ENCODE measurements around the gene SKAP1. TPM values are rescaled to one million over a fixed set of nuclear protein-coding genes. Genes with fewer than 3 reads are reported as not detected.

SKAP1 gene
- polyA plus RNA-seq (2013, experiment 1 of 4), result 0.57 TPM
- polyA plus RNA-seq (2013, experiment 2 of 4), result 0.52 TPM
- not detected for polyA plus RNA-seq (2013, experiment 3 of 4)
- 0.24 TPM for polyA plus RNA-seq (2013, experiment 4 of 4)

GRCh38 chr17:48429638-48430586 is at the start of gene SKAP1:
Gene SKAP1 (minus strand): TSS chr17:48430214.
- peak within 1 kb of the TSS; percentile 1 for H3K4me3 ChIP-seq (ENCODE audit: insufficient read depth, low read depth, low read length)
- H3K9me3 ChIP-seq (ENCODE audit: control insufficient read depth, low read length), result no peaks in the 10 kb centered on the region
- 32 to 34% methylated on average over 65 of the region's 65 CpGs for WGBS, 2 experiments
- H3K27me3 ChIP-seq (ENCODE audit: control insufficient read depth, insufficient read depth, low read length, poor library complexity, severe bottlenecking), result peaks cover 51% of the 10 kb centered on the region
- H3K4me1 ChIP-seq (ENCODE audit: control insufficient read depth, insufficient read depth, low read length), result peaks cover 3% of the 10 kb centered on the region
- H3K36me3 ChIP-seq (ENCODE audit: control insufficient read depth, insufficient read depth, low read length), result no peaks in the 10 kb centered on the region
- no peak within 1 kb of the TSS for H3K27ac ChIP-seq (ENCODE audit: insufficient read depth, low read depth, low read length, poor library complexity, severe bottlenecking)

GRCh38 chr17:48479014-48479402 is 49.0 kb upstream of the SKAP1 start:
- Histone ChIP-seq H3K9me3 (ENCODE audit: control insufficient read depth, low read length) (no peaks in the 10 kb centered on the region), H3K27ac (ENCODE audit: insufficient read depth, low read depth, low read length, poor library complexity, severe bottlenecking) (no peak overlapping the region), H3K36me3 (ENCODE audit: control insufficient read depth, insufficient read depth, low read length) (no peaks in the 10 kb centered on the region), H3K4me1 (ENCODE audit: control insufficient read depth, insufficient read depth, low read length) (peaks cover 5% of the 10 kb centered on the region), H3K27me3 (ENCODE audit: control insufficient read depth, insufficient read depth, low read length, poor library complexity, severe bottlenecking) (no peaks in the 10 kb centered on the region), H3K4me3 (ENCODE audit: insufficient read depth, low read depth, low read length) (no peak overlapping the region)
- 86 to 100% methylated on average over 1 of the region's 2 CpGs for WGBS, 2 experiments

GRCh38 chr17:48478224-48479013 is 48.4 kb upstream of the SKAP1 start:
- WGBS, 2 experiments, result 95% methylated on average over 9 of the region's 9 CpGs
- no peak overlapping the region for H3K4me3 ChIP-seq (ENCODE audit: insufficient read depth, low read depth, low read length)
- H3K27me3 ChIP-seq (ENCODE audit: control insufficient read depth, insufficient read depth, low read length, poor library complexity, severe bottlenecking), result no peaks in the 10 kb centered on the region
- no peaks in the 10 kb centered on the region for H3K36me3 ChIP-seq (ENCODE audit: control insufficient read depth, insufficient read depth, low read length)
- H3K4me1 ChIP-seq (ENCODE audit: control insufficient read depth, insufficient read depth, low read length), result peaks cover under 1% of the 10 kb centered on the region
- no peaks in the 10 kb centered on the region for H3K9me3 ChIP-seq (ENCODE audit: control insufficient read depth, low read length)
- H3K27ac ChIP-seq (ENCODE audit: insufficient read depth, low read depth, low read length, poor library complexity, severe bottlenecking), result no peak overlapping the region

GRCh38 chr17:48477221-48477620 is 47.2 kb upstream of the SKAP1 start:
- Histone ChIP-seq H3K27ac (ENCODE audit: insufficient read depth, low read depth, low read length, poor library complexity, severe bottlenecking) (no peak overlapping the region), H3K27me3 (ENCODE audit: control insufficient read depth, insufficient read depth, low read length, poor library complexity, severe bottlenecking) (no peaks in the 10 kb centered on the region), H3K36me3 (ENCODE audit: control insufficient read depth, insufficient read depth, low read length) (no peaks in the 10 kb centered on the region), H3K4me1 (ENCODE audit: control insufficient read depth, insufficient read depth, low read length) (peaks cover 9% of the 10 kb centered on the region), H3K9me3 (ENCODE audit: control insufficient read depth, low read length) (no peaks in the 10 kb centered on the region), H3K4me3 (ENCODE audit: insufficient read depth, low read depth, low read length) (no peak overlapping the region)
- 54 to 62% methylated on average over 1 of the region's 1 CpG for WGBS, 2 experiments

- Histone ChIP-seq H3K27me3 (ENCODE audit: control insufficient read depth, insufficient read depth, low read length, poor library complexity, severe bottlenecking) (no peaks in the 10 kb centered on the region), H3K27ac (ENCODE audit: insufficient read depth, low read depth, low read length, poor library complexity, severe bottlenecking) (no peak overlapping the region), H3K4me3 (ENCODE audit: insufficient read depth, low read depth, low read length) (no peak overlapping the region), H3K4me1 (ENCODE audit: control insufficient read depth, insufficient read depth, low read length) (peaks cover 17% of the 10 kb centered on the region), H3K9me3 (ENCODE audit: control insufficient read depth, low read length) (no peaks in the 10 kb centered on the region), H3K36me3 (ENCODE audit: control insufficient read depth, insufficient read depth, low read length) (no peaks in the 10 kb centered on the region)
- WGBS, 2 experiments, result 55 to 62% methylated on average over 6 of the region's 6 CpGs
Observed at GRCh38 chr17:48472411-48473281, 42.6 kb upstream of the SKAP1 start.

- Histone ChIP-seq H3K9me3 (ENCODE audit: control insufficient read depth, low read length) (no peaks in the 10 kb centered on the region), H3K27me3 (ENCODE audit: control insufficient read depth, insufficient read depth, low read length, poor library complexity, severe bottlenecking) (no peaks in the 10 kb centered on the region), H3K36me3 (ENCODE audit: control insufficient read depth, insufficient read depth, low read length) (no peaks in the 10 kb centered on the region), H3K27ac (ENCODE audit: insufficient read depth, low read depth, low read length, poor library complexity, severe bottlenecking) (no peak overlapping the region), H3K4me3 (ENCODE audit: insufficient read depth, low read depth, low read length) (no peak overlapping the region), H3K4me1 (ENCODE audit: control insufficient read depth, insufficient read depth, low read length) (peaks cover 17% of the 10 kb centered on the region)
- 77 to 85% methylated on average over 8 of the region's 8 CpGs for WGBS, 2 experiments
Observed at GRCh38 chr17:48471817-48472410, 41.9 kb upstream of the SKAP1 start.

- H3K27me3 ChIP-seq (ENCODE audit: control insufficient read depth, insufficient read depth, low read length, poor library complexity, severe bottlenecking), result no peaks in the 10 kb centered on the region
- WGBS, 2 experiments, result 60 to 66% methylated on average over 6 of the region's 6 CpGs
- no peaks in the 10 kb centered on the region for H3K36me3 ChIP-seq (ENCODE audit: control insufficient read depth, insufficient read depth, low read length)
- no peaks in the 10 kb centered on the region for H3K9me3 ChIP-seq (ENCODE audit: control insufficient read depth, low read length)
- no peak overlapping the region for H3K27ac ChIP-seq (ENCODE audit: insufficient read depth, low read depth, low read length, poor library complexity, severe bottlenecking)
- H3K4me3 ChIP-seq (ENCODE audit: insufficient read depth, low read depth, low read length), result no peak overlapping the region
- H3K4me1 ChIP-seq (ENCODE audit: control insufficient read depth, insufficient read depth, low read length), result peaks cover 17% of the 10 kb centered on the region
Observed at GRCh38 chr17:48470388-48471034, 40.5 kb upstream of the SKAP1 start.

- Histone ChIP-seq H3K4me1 (ENCODE audit: control insufficient read depth, insufficient read depth, low read length) (peaks cover 17% of the 10 kb centered on the region), H3K27me3 (ENCODE audit: control insufficient read depth, insufficient read depth, low read length, poor library complexity, severe bottlenecking) (no peaks in the 10 kb centered on the region), H3K9me3 (ENCODE audit: control insufficient read depth, low read length) (no peaks in the 10 kb centered on the region), H3K4me3 (ENCODE audit: insufficient read depth, low read depth, low read length) (no peak overlapping the region), H3K27ac (ENCODE audit: insufficient read depth, low read depth, low read length, poor library complexity, severe bottlenecking) (no peak overlapping the region), H3K36me3 (ENCODE audit: control insufficient read depth, insufficient read depth, low read length) (no peaks in the 10 kb centered on the region)
- 89 to 95% methylated on average over 3 of the region's 3 CpGs for WGBS, 2 experiments
Observed at GRCh38 chr17:48469227-48469626, 39.2 kb upstream of the SKAP1 start.

GRCh38 chr17:48468299-48468698 is 38.3 kb upstream of the SKAP1 start:
- 87 to 96% methylated on average over 4 of the region's 4 CpGs for WGBS, 2 experiments
- H3K27me3 ChIP-seq (ENCODE audit: control insufficient read depth, insufficient read depth, low read length, poor library complexity, severe bottlenecking), result no peaks in the 10 kb centered on the region
- H3K36me3 ChIP-seq (ENCODE audit: control insufficient read depth, insufficient read depth, low read length), result no peaks in the 10 kb centered on the region
- peaks cover 17% of the 10 kb centered on the region for H3K4me1 ChIP-seq (ENCODE audit: control insufficient read depth, insufficient read depth, low read length)
- no peaks in the 10 kb centered on the region for H3K9me3 ChIP-seq (ENCODE audit: control insufficient read depth, low read length)
- H3K4me3 ChIP-seq (ENCODE audit: insufficient read depth, low read depth, low read length), result no peak overlapping the region
- no peak overlapping the region for H3K27ac ChIP-seq (ENCODE audit: insufficient read depth, low read depth, low read length, poor library complexity, severe bottlenecking)

Data from ectodermal cell (in vitro differentiated cells).